NCI-H524 treated with DMSO at 0.1 percent for 48 hours (cell line): ENCODE measurements around the gene CERS3.

Source experiments
- DNase-seq: peaks from one replicate; lab custom pipeline; 2025; lab: John Stamatoyannopoulos, UW

CERS3 gene

GRCh38 chr15:100528833-100529428 is at the start of gene CERS3:
Gene CERS3, minus strand, starts transcription at chr15:100528950. Its CDS starts 27,101 bp downstream, at chr15:100501849.
- DNase-seq: no peak

- DNase-seq: no peak
Observed at GRCh38 chr15:100573526-100573925, 44.8 kb upstream of the CERS3 start.

- no peak for DNase-seq
Observed at GRCh38 chr15:100572362-100572983, 43.7 kb upstream of the CERS3 start.

- DNase-seq: no peak
Observed at GRCh38 chr15:100571592-100572167, 42.9 kb upstream of the CERS3 start.

GRCh38 chr15:100570735-100571313 is 42.1 kb upstream of the CERS3 start:
- no peak for DNase-seq

- no peak for DNase-seq
Observed at GRCh38 chr15:100570275-100570674, 41.5 kb upstream of the CERS3 start.

GRCh38 chr15:100569391-100569790 is 40.6 kb upstream of the CERS3 start:
- no peak for DNase-seq

- DNase-seq: no peak
Observed at GRCh38 chr15:100566850-100567628, 38.3 kb upstream of the CERS3 start.

GRCh38 chr15:100565591-100565990 is 36.8 kb upstream of the CERS3 start:
- no peak for DNase-seq

- DNase-seq: no peak
Observed at GRCh38 chr15:100560323-100560722, 31.6 kb upstream of the CERS3 start.

- DNase-seq: no peak
Observed at GRCh38 chr15:100559330-100559729, 30.6 kb upstream of the CERS3 start.

GRCh38 chr15:100558771-100559254 is 30.1 kb upstream of the CERS3 start:
- DNase-seq: no peak

GRCh38 chr15:100553468-100553867 is 24.7 kb upstream of the CERS3 start:
- no peak for DNase-seq

- DNase-seq: no peak
Observed at GRCh38 chr15:100547961-100548360, 19.2 kb upstream of the CERS3 start.

GRCh38 chr15:100544946-100545345 is 16.2 kb upstream of the CERS3 start:
- DNase-seq: no peak

GRCh38 chr15:100544338-100544841 is 15.6 kb upstream of the CERS3 start:
- no peak for DNase-seq

- DNase-seq: no peak
Observed at GRCh38 chr15:100542290-100542689, 13.5 kb upstream of the CERS3 start.

GRCh38 chr15:100537331-100537730 is 8.6 kb upstream of the CERS3 start:
- no peak for DNase-seq

GRCh38 chr15:100536733-100537132 is 8.0 kb upstream of the CERS3 start:
- no peak for DNase-seq

- no peak for DNase-seq
Observed at GRCh38 chr15:100533886-100534285, 5.1 kb upstream of the CERS3 start.

GRCh38 chr15:100531823-100532327 is 3.1 kb upstream of the CERS3 start:
- DNase-seq: no peak

GRCh38 chr15:100531204-100531603 is 2.5 kb upstream of the CERS3 start:
- DNase-seq: no peak
